HPDE6-E6E7 (cell line): ENCODE data around the gene EGFL7.
"Not testable (repeated sequence)": the region's sequence is repeated elsewhere in the genome, so short reads cannot be mapped to it uniquely, and the experiment has no call there.

Experiments
- DNase-seq: peaks from one replicate; pipeline ENCODE4 v3.0.0; 2011; ENCODE audit warnings: missing footprints; ENCODE audit errors: extremely low spot score

Gene EGFL7

GRCh38 chr9:136697146-136697820 lies 34.6 kb downstream of the EGFL7 start:
- DNase-seq: no peak

- no peak for DNase-seq
Observed at GRCh38 chr9:136697821-136698526, 35.3 kb downstream of the EGFL7 start.

- DNase-seq: no peak
Observed at GRCh38 chr9:136698635-136699246, 36.0 kb downstream of the EGFL7 start.

GRCh38 chr9:136700304-136700703 lies 37.6 kb downstream of the EGFL7 start:
- no peak for DNase-seq

- DNase-seq: no peak
Observed at GRCh38 chr9:136700959-136701667, 38.4 kb downstream of the EGFL7 start.

GRCh38 chr9:136701668-136702053 lies 38.9 kb downstream of the EGFL7 start:
- no peak for DNase-seq

GRCh38 chr9:136703276-136703860 lies 40.7 kb downstream of the EGFL7 start:
- no peak for DNase-seq

- not testable (repeated sequence) for DNase-seq
Observed at GRCh38 chr9:136704741-136705140, 42.0 kb downstream of the EGFL7 start.

- DNase-seq: no peak
Observed at GRCh38 chr9:136705564-136705963, 42.8 kb downstream of the EGFL7 start.

- no peak for DNase-seq
Observed at GRCh38 chr9:136707011-136707410, 44.3 kb downstream of the EGFL7 start.

GRCh38 chr9:136707849-136708517 lies 45.3 kb downstream of the EGFL7 start:
- no peak for DNase-seq

- no peak for DNase-seq
Observed at GRCh38 chr9:136709454-136710109, 46.9 kb downstream of the EGFL7 start.

GRCh38 chr9:136710543-136710942 lies 47.8 kb downstream of the EGFL7 start:
- DNase-seq: no peak

- DNase-seq: not testable (repeated sequence)
Observed at GRCh38 chr9:136711219-136711648, 48.5 kb downstream of the EGFL7 start.

- no peak for DNase-seq
Observed at GRCh38 chr9:136711751-136712689, 49.3 kb downstream of the EGFL7 start, which contains the start of gene DIPK1B. TSS of gene DIPK1B (plus strand) at chr9:136712572. CDS start at chr9:136712666, 94 bp downstream.

- no peak for DNase-seq
Observed at GRCh38 chr9:136712690-136713544, 50.2 kb downstream of the EGFL7 start.

- DNase-seq: no peak
Observed at GRCh38 chr9:136713550-136713949, 50.8 kb downstream of the EGFL7 start.

- DNase-seq: no peak
Observed at GRCh38 chr9:136714096-136714892, 51.6 kb downstream of the EGFL7 start.
